ENCODE results near the gene RAB11FIP5. TPM values are rescaled to one million over a fixed set of nuclear protein-coding genes. Genes with fewer than 3 reads are reported as not detected.
A peak's percentile ranks its signal among the peaks of the same experiment; 100 is the strongest.

The RAB11FIP5 gene
- total and polyA plus RNA-seq, 9 of the 15 experiments (the other 6 are each of a cell fraction or from before 2014, with no cell fraction given), result 1.7 to 14.4 (median 6.4) TPM

- POLR2A ChIA-PET, result interaction anchor here (0.6 kb wide), 1 partner anchor 28 kb away, joined by 3 read pairs; no protein-coding TSS in a partner anchor
- TF ChIP-seq CCAR2 (IDR thresholded peaks at IDR 0.05; ENCODE audit: low read depth, low read length), result no peak
- no peak for TF ChIP-seq MECOM (CRISPR knock-in tag; IDR thresholded peaks at IDR 0.05)
- peak; percentile 49 to 89 (median 56); a peak in 5 of 6 replicates for TF ChIP-seq CTCF (IDR thresholded peaks at IDR 0.05 in 2 of 3, conservative IDR thresholded peaks at IDR 0.05 in 1 of 3; ENCODE audit: insufficient read depth in 2 of 3, low read depth in 1 of 3, low read length in 3 of 3)
- 0 out of 2 replicates have a peak, but pooled peaks have one; percentile 4 for TF ChIP-seq SMC3 (conservative IDR thresholded peaks at IDR 0.05; ENCODE audit: insufficient read depth, low read depth, low read length)
- TF ChIP-seq NFATC3 (IDR thresholded peaks at IDR 0.05), result no peak
- TF ChIP-seq SIN3A (IDR thresholded peaks at IDR 0.05; ENCODE audit: borderline replicate concordance in 2 of 2, control insufficient read depth in 1 of 2, low read depth in 2 of 2, low read length in 2 of 2), result no peak
These were observed 76.6 kb downstream of the RAB11FIP5 start for GRCh38 chr2:73035899-73036711.

More at GRCh38 chr2:73035899-73036711, 76.6 kb downstream of the RAB11FIP5 start:
- H3K9ac ChIP-seq (ENCODE audit: insufficient read depth in 1 of 2, low read depth in 2 of 2, low read length in 2 of 2), result peak overlapping the region in 1 of 2 experiments; percentile 81; a peak in 2 of 4 replicates
- peaks cover 23% of the 10 kb centered on the region; the same call in 1 of the 3 replicates for H3K36me3 ChIP-seq (ENCODE audit: control insufficient read depth, insufficient read depth, low read length)
- intact Hi-C loops (cut with micrococcal nuclease) (no loop called here), in situ Hi-C loops (cut with MboI) (no loop called here)
- no peaks in the 10 kb centered on the region for H3K9me1 ChIP-seq (ENCODE audit: control insufficient read depth, insufficient read depth, low read length)
- H2AFZ ChIP-seq (ENCODE audit: low read depth, low read length), result peak overlapping the region; percentile 83
- FAIRE-seq (no peak), ATAC-seq (peak; percentile 92), DNase-seq (ENCODE audit: extremely low read depth in 1 of 4, low spot score in 3 of 4) (peak; percentile 28 to 44 (median 33))
- H3K4me2 ChIP-seq (ENCODE audit: insufficient read depth, low read length), result 0 out of 2 replicates have a peak overlapping the region, but pooled peaks have one; percentile 10
- no peaks in the 10 kb centered on the region for H3K9me3 ChIP-seq (replicated peaks; ENCODE audit: control insufficient read depth, insufficient read depth, low read depth, low read length)
- peaks cover 12 to 14% of the 10 kb centered on the region in 2 experiments; a peak in 4 of 5 replicates for H3K4me1 ChIP-seq (replicated peaks in 1 of 2; ENCODE audit: control insufficient read depth in 2 of 2, insufficient read depth in 2 of 2, low read length in 2 of 2)
- CTCF ChIA-PET (ENCODE audit: low intra/inter-chr PET ratio), result no interaction called here
- H3K27ac ChIP-seq (ENCODE audit: extremely low read depth, low read depth, low read length), result peak overlapping the region; percentile 63; the same call in 2 of the 3 replicates
- H3K79me2 ChIP-seq (ENCODE audit: control insufficient read depth, insufficient read depth, low read length), result no peaks in the 10 kb centered on the region
- H4K20me1 ChIP-seq (replicated peaks; ENCODE audit: control insufficient read depth, insufficient read depth, low read length), result no peaks in the 10 kb centered on the region; the same call in 1 of the 2 replicates
- 79% methylated on average over 6 of the region's 6 CpGs for WGBS (ENCODE audit: insufficient coverage, low coverage, missing lambda C conversion rate)
- H3K27me3 ChIP-seq (ENCODE audit: control insufficient read depth in 2 of 2, insufficient read depth in 2 of 2, low read length in 2 of 2), result no peaks in the 10 kb centered on the region
- no TSS peak for BruUV-seq (replicated peaks)
- H3K4me3 ChIP-seq, result no peak overlapping the region
